Measurements from ENCODE around the gene RBFOX1. TPM values are rescaled to one million over a fixed set of nuclear protein-coding genes. Genes with fewer than 3 reads are reported as not detected.
A peak's percentile ranks its signal among the peaks of the same experiment; 100 is the strongest.

Gene RBFOX1
- total and polyA plus RNA-seq, 5 experiments from 2014 or later, result not detected

DNA sequence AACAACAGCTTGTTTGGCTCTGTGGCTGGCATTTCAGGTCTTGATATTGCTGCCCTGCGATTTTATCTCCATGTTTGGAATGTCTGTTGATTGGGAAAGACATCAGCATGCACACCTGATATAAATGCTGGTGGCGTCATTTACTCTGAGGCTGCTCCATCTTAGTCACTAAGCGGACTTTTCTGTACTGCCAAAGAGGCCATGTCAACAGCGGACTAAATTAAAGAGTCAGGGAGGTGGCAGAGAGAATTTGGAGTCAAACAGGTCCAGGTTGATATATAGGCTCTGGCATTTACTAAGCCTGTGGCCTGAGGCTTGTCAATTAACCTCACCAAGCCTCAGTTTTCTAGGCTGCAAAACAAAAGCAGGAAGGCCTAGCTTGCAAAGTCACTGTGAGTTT lies 6.2 kb downstream of the RBFOX1 start:
- DNase-seq (no peak), ATAC-seq (no peak)
- Mint-ChIP-seq H3K9me3 (peaks cover 0 to 26% (median 5%) of the 10 kb centered on the region in 9 donors), H3K27me3 (peaks cover 0 to 13% (median 0%) of the 10 kb centered on the region in 5 donors), H3K4me1 (no peaks in the 10 kb centered on the region), H3K36me3 (peaks cover 0 to 7% (median 0%) of the 10 kb centered on the region in 3 donors), H3K27ac (no peak overlapping the region), H3K4me3 (no peak overlapping the region)
- POLR2A ChIA-PET, result no interaction called here

DNA sequence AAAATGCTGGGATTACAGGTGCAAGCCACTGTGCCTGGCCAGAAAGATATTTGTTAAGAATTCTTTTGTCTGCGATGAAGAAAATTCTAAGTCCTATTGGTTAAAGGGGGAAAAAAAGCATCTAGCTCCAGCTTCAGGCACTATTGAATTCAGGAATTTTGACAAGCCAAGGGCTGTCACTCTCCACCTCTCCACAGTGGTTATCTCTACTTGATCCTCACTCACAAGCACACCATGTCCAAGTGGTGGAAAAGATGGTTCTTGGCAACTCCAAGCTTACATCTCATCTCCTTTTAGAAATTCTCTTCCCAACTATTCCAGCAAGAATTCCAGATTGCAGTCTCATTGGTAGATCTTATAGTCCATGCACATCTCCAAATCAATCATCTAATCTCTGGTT lies 7.1 kb downstream of the RBFOX1 start:
- POLR2A ChIA-PET, result no interaction called here
- Mint-ChIP-seq H3K4me3 (no peak overlapping the region), H3K36me3 (peaks cover 0 to 7% (median 0%) of the 10 kb centered on the region in 3 donors), H3K27ac (no peak overlapping the region), H3K4me1 (no peaks in the 10 kb centered on the region), H3K27me3 (peaks cover 0 to 13% (median 0%) of the 10 kb centered on the region in 5 donors), H3K9me3 (peaks cover 0 to 26% (median 5%) of the 10 kb centered on the region in 9 donors)
- no peak for ATAC-seq
- no peak for DNase-seq

DNA sequence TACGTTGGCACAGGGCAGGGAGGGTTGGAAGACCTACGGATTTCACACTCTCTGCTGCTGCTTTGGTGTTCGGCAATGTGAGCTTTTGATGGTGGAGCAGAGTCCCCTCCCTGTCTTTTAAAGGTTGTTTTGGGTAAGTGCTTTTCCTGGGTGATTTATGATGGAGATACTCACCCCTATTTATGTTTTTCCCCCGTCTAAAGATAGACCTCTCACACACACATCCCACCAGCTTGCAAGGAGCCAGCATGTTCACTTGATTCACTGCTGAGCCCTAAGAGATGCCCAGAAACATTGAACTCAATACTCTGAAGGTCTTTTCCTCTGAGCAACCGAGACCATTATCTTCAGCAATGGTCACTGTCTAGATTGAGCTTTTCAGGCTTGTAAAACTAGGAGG lies 8.3 kb downstream of the RBFOX1 start:
- no peak for ATAC-seq
- peaks cover 0 to 7% (median 0%) of the 10 kb centered on the region in 3 donors for H3K36me3 Mint-ChIP-seq

DNA sequence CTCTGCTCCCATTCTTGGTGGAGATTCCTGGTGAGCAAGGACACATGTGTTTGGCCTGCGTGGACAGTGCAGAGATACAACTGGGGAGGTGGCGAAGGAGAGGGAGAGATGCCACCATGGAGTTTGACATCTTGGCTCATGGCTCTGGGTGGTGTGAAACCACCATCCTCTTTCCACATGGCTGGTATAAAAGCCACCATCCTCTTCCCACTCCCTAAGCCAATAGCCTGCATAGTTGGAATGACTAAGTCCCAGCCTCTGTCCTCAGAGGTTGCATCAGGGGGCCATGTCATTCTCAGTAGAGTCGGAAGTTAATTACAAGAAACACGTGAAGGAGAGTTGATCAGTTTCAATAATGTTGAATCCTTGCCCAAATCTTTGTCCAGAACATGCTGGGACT lies 10.0 kb downstream of the RBFOX1 start:
- peaks cover 0 to 26% (median 7%) of the 10 kb centered on the region in 9 donors for H3K9me3 Mint-ChIP-seq
- peaks cover 0 to 13% (median 0%) of the 10 kb centered on the region in 5 donors for H3K27me3 Mint-ChIP-seq
- peak overlapping the region in 1 of 10 donors; percentile 61 for H3K27ac Mint-ChIP-seq
- H3K36me3 Mint-ChIP-seq, result peaks cover 0 to 7% (median 0%) of the 10 kb centered on the region in 3 donors
- H3K4me3 Mint-ChIP-seq, result no peak overlapping the region
- no peak for DNase-seq
- POLR2A ChIA-PET, result no interaction called here
- H3K4me1 Mint-ChIP-seq, result no peaks in the 10 kb centered on the region
- ATAC-seq, result no peak

More for the DNA sequence above, 8.3 kb downstream of the RBFOX1 start:
- H3K4me1 Mint-ChIP-seq, result no peaks in the 10 kb centered on the region
- H3K27me3 Mint-ChIP-seq, result peaks cover 0 to 13% (median 0%) of the 10 kb centered on the region in 5 donors
- POLR2A ChIA-PET, result no interaction called here
- peaks cover 0 to 26% (median 5%) of the 10 kb centered on the region in 9 donors for H3K9me3 Mint-ChIP-seq
- no peak overlapping the region for H3K27ac Mint-ChIP-seq
- DNase-seq, result no peak
- no peak overlapping the region for H3K4me3 Mint-ChIP-seq

DNA sequence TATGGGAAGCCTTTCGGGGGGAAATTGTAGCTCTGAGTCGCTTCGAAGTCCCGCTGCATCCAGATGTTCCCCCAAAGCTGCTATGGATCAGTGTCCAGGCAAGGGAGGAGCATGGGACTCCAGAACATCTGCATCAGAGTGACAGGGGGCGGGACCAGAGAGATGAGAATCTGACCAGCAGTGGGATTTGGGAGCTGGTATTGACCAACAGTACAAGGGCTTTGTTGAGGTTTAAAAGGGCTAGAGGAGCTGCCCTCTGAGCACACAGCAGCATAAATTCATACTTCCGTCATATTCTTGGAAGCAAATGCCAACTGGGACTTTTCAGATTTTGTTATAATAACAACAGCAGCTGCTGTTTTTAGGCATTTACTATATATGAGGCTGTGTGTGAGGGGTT lies 10.6 kb downstream of the RBFOX1 start:
- ATAC-seq, result no peak
- POLR2A ChIA-PET, result no interaction called here
- Mint-ChIP-seq H3K27ac (no peak overlapping the region), H3K27me3 (peaks cover 0 to 13% (median 0%) of the 10 kb centered on the region in 5 donors), H3K36me3 (peaks cover 0 to 7% (median 0%) of the 10 kb centered on the region in 3 donors), H3K4me3 (no peak overlapping the region), H3K9me3 (peaks cover 0 to 26% (median 7%) of the 10 kb centered on the region in 9 donors), H3K4me1 (no peaks in the 10 kb centered on the region)
- no peak for DNase-seq

DNA sequence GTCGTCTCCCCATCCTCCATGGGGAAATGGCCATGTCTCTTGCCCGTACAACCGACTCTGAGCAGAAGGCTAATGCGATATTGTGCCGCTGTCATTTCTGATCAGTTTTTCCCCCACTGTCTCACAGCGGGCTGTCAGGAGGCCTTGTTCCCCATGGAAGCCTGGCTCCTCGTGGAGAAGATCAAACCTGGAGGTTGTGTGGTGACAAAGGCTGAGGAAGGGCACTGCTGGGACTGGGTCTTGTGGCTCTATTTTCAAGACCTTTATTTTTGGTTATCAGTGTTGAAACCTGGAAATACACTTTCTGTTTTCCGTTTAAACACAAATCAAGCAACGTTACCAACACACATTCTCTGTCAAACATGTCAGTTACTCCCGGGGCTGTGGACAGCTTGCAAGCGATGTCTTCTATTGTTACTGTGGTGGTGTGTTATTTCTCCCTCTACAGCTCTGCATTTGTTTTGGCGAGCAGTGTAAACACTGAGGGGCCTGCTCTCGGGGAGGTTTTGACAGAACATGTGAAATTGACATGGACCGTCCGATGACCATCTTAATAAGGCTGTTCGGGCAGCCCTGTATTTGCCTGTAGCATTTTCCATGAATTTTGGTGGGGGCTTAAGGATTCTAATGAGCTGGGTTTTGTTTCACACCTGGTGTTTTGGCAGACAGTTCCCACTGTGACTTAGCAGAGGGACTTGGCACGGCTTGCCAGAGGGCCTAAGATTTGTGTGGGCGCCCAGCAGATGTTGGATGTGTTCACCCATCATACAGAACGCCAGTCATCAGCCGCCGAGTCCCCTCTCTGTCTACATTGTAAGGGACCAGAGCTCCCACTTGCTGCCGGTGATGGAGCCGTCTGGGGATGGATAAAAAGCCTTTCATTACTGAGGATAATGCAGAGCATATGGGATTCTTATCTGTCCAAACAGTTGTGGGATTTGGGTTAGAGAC lies 12.5 kb downstream of the RBFOX1 start:
- no peaks in the 10 kb centered on the region for H3K4me1 Mint-ChIP-seq
- H3K27ac Mint-ChIP-seq, result no peak overlapping the region
- H3K36me3 Mint-ChIP-seq, result peaks cover 0 to 7% (median 0%) of the 10 kb centered on the region in 3 donors
- POLR2A ChIA-PET, result no interaction called here
- H3K9me3 Mint-ChIP-seq, result peaks cover 0 to 21% (median 5%) of the 10 kb centered on the region in 9 donors
- no peak for DNase-seq
- H3K4me3 Mint-ChIP-seq, result no peak overlapping the region
- peaks cover 0 to 13% (median 0%) of the 10 kb centered on the region in 5 donors for H3K27me3 Mint-ChIP-seq
- no peak for ATAC-seq

DNA sequence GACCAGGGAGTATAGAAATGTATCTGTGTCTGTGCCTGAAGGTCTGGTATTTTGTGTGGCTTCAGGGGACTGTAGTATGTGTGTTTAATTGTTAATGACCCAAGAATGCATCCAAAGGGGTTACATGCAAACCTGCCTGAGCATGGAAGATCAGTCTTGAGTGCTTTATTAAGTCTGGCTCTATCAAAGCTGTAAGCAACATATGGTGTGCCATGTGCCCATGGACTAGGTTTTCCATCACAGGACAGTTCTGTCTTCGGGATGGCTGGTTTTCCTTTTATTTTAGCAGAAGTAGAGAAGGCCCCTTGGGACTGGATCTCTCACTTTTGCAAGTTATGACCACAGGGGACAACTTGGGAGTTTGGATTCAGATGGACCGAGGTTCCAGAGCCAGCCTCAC lies 18.2 kb downstream of the RBFOX1 start:
- H3K9me3 Mint-ChIP-seq, result peaks cover 0 to 23% (median 6%) of the 10 kb centered on the region in 9 donors
- no peak for ATAC-seq
- H3K4me1 Mint-ChIP-seq, result no peaks in the 10 kb centered on the region
- H3K4me3 Mint-ChIP-seq, result no peak overlapping the region
- no peak overlapping the region for H3K27ac Mint-ChIP-seq
- H3K27me3 Mint-ChIP-seq, result no peaks in the 10 kb centered on the region
- H3K36me3 Mint-ChIP-seq, result no peaks in the 10 kb centered on the region
- no peak for DNase-seq
- POLR2A ChIA-PET, result no interaction called here

DNA sequence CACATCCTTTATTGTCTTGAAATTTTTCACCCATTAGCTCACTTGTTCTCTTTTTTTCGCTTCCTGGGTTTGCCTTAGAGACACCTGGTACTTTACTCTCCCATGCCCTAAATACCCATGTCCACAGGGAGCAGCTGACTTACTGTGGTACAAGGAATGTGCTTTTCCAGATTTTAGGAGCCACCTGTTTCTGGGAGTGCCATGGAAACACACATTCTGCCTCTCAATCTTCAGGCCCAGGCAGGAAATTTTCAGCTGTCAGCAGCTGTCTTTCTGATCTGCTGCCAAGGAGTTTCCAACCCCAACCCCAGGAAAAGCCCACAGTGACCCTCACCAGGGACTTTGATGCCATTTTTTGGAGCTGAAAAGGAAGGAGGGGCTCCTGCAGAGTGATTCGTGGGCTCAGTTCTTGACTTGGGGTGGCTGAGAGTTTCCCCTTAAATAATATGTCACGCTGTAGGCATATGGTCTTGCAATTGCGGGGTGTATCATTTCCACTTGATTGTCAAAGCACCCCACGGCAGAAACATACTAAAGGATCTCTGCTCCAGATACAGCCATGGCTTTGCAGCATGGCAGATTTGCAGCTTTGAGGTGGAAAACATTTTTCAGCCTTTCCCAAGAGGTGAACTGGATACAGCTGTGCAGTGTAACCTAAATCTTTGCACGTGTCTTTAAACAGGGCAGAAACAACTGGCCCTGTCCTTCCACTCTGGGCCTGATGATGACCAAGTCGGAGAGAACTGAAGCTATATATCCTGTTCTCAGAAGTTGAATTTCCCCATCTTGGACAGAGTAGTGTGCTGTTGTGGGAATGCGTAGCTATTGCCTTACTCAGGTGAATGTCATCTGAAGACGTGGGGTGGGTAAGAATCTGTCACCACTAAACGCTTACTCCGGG lies 19.2 kb downstream of the RBFOX1 start:
- Mint-ChIP-seq H3K9me3 (peaks cover 0 to 19% (median 8%) of the 10 kb centered on the region in 9 donors), H3K27me3 (peaks cover 0 to 3% (median 0%) of the 10 kb centered on the region in 5 donors), H3K4me3 (no peak overlapping the region), H3K4me1 (no peaks in the 10 kb centered on the region), H3K36me3 (no peaks in the 10 kb centered on the region), H3K27ac (no peak overlapping the region)
- ATAC-seq (no peak), DNase-seq (no peak)
- POLR2A ChIA-PET, result no interaction called here

DNA sequence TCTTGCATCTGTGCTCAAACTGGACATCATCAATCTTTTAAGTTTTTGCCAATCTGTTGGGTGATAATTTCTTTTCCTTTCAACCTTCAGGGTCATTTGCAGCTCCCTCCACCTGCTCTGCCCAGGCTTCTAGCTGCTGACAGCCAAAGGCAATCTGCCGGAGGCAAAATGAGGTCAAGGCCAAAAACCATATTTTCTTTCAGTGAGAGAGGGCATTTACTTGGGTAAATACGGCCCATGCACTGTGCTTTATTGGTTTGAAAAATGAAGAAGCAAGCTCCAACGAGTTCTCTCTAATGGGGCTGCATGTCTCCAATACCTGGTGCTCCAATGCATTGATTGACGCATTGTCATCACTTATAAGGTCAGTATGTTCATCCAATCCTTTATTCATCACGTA lies 23.1 kb downstream of the RBFOX1 start:
- DNase-seq (no peak), ATAC-seq (no peak)
- POLR2A ChIA-PET, result no interaction called here
- Mint-ChIP-seq H3K4me1 (no peaks in the 10 kb centered on the region), H3K27ac (no peak overlapping the region), H3K27me3 (peaks cover 0 to 3% (median 0%) of the 10 kb centered on the region in 5 donors), H3K4me3 (no peak overlapping the region), H3K36me3 (no peaks in the 10 kb centered on the region), H3K9me3 (peaks cover 0 to 15% (median 6%) of the 10 kb centered on the region in 9 donors)

DNA sequence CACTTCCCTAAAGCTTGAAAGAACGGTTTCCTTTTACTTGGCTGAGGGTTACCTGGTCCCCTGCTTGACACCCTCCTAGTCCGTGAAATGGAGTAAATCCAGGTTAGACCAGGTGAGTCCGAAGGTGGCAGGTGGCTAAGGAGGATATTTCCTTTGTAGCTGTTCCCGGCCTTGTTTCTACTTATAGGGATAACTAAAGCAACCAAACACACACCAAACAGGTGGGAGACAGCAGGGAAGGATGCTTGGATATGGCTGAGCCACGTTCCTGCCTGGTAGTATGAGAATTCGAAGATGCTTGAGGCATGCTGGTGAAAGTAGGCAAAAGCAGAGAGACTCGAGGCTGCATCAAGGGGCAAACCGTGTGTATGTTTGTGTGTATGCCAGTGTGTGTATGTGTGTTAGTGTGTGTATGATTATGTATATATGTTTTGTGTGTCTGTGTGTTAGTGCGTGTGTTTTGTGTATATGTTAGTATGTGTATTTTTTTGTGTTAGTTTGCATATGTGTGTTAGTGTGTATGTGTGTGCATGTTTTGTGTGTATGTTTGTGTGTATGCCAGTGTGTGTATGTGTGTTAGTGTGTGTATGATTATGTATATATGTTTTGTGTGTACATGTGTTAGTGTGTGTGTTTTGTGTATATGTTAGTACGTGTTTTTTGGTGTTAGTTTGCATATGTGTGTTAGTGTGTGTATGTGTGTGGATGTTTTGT lies 28.9 kb downstream of the RBFOX1 start:
- Mint-ChIP-seq H3K9me3 (peaks cover 0 to 15% (median 9%) of the 10 kb centered on the region in 9 donors), H3K4me1 (no peaks in the 10 kb centered on the region), H3K27me3 (peaks cover 0 to 3% (median 0%) of the 10 kb centered on the region in 5 donors), H3K4me3 (no peak overlapping the region), H3K36me3 (peaks cover 0 to 10% (median 0%) of the 10 kb centered on the region in 3 donors), H3K27ac (no peak overlapping the region)
- ATAC-seq, result no peak
- POLR2A ChIA-PET, result no interaction called here
- DNase-seq, result no peak

DNA sequence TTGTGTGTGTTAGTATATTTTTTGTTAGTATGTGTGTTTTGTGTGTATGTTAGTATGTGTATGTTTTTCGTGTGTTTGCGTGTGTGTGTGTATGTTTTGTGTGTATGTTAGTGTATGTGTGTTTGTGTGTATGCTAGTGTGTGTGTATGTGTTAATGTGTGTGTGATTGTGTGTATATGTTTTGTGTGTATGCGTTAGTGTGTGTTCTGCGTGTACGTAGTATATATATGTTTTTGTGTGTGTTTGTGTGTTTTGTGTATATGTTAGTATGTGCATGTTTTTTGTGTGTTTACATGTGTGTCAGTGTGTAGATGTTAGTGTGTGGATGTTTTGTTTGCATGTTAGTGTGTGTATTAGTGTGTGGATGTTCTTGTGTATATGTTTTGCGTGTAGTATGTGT lies 29.6 kb downstream of the RBFOX1 start:
- peaks cover 0 to 10% (median 0%) of the 10 kb centered on the region in 3 donors for H3K36me3 Mint-ChIP-seq
- ATAC-seq (no peak), DNase-seq (no peak)
- no peak overlapping the region for H3K27ac Mint-ChIP-seq
- peaks cover 0 to 16% (median 5%) of the 10 kb centered on the region in 9 donors for H3K9me3 Mint-ChIP-seq
- peaks cover 0 to 3% (median 0%) of the 10 kb centered on the region in 5 donors for H3K27me3 Mint-ChIP-seq
- H3K4me1 Mint-ChIP-seq, result no peaks in the 10 kb centered on the region
- H3K4me3 Mint-ChIP-seq, result no peak overlapping the region
- POLR2A ChIA-PET, result no interaction called here
